NCI-H2107 treated with DMSO at 0.1 percent for 48 hours (cell line): ENCODE measurements around the gene ING3.

Experiments
- DNase-seq: peaks from one replicate; lab custom pipeline; 2025; ENCODE audit not compliant: unreplicated experiment; lab: John Stamatoyannopoulos, UW

Gene ING3

GRCh38 chr7:120988591-120989256 is 38.1 kb downstream of the ING3 start, which contains the start of gene CPED1:
Gene CPED1, plus strand, starts transcription at chr7:120988711. Its CDS starts 911 bp downstream, at chr7:120989622.
- DNase-seq, result no peak

GRCh38 chr7:120989257-120990220 is 39.0 kb downstream of the ING3 start:
- DNase-seq, result no peak

GRCh38 chr7:120990468-120991118 is 40.0 kb downstream of the ING3 start:
- DNase-seq, result no peak

- DNase-seq, result no peak
These were observed 40.6 kb downstream of the ING3 start for GRCh38 chr7:120991161-120991560.

GRCh38 chr7:120991581-120991980 is 41.0 kb downstream of the ING3 start:
- DNase-seq, result no peak

GRCh38 chr7:120992272-120992964 is 41.8 kb downstream of the ING3 start:
- DNase-seq, result no peak

GRCh38 chr7:120992965-120993494 is 42.5 kb downstream of the ING3 start:
- DNase-seq, result no peak

- no peak for DNase-seq
These were observed 43.1 kb downstream of the ING3 start for GRCh38 chr7:120993553-120994191.

GRCh38 chr7:120994512-120995410 is 44.2 kb downstream of the ING3 start:
- no peak for DNase-seq

GRCh38 chr7:120995654-120996053 is 45.1 kb downstream of the ING3 start:
- no peak for DNase-seq

GRCh38 chr7:120996333-120996987 is 45.9 kb downstream of the ING3 start:
- peak; percentile 20 for DNase-seq

GRCh38 chr7:120996988-120997345 is 46.4 kb downstream of the ING3 start:
- DNase-seq, result no peak

- no peak for DNase-seq
These were observed 47.4 kb downstream of the ING3 start for GRCh38 chr7:120997882-120998474.

GRCh38 chr7:120998520-120998919 is 47.9 kb downstream of the ING3 start:
- DNase-seq, result no peak

- DNase-seq, result no peak
These were observed 48.5 kb downstream of the ING3 start for GRCh38 chr7:120998996-120999565.

- DNase-seq, result no peak
These were observed 49.8 kb downstream of the ING3 start for GRCh38 chr7:121000081-121000983.
